SU-DHL-6 (cell line): ENCODE results near the gene ADCY6.

Experiments
- EZH2phosphoT487 ChIP-seq: fragments of 200-600 bp; sonication (generic), shearing (Covaris generic); conservative IDR thresholded peaks from 2 replicates; pipeline ENCODE4 v1.6.1; 2018; ENCODE audit warnings: mild to moderate bottlenecking, antibody characterized with exemption, low read length, moderate library complexity, mixed read lengths
- TF ChIP-seq, protein P1 (sequence below): fragments of 200-600 bp; sonication (generic); IDR thresholded peaks from one replicate; pipeline ENCODE4 v1.5.1; 2017; ENCODE audit warnings: antibody characterized with exemption, mild to moderate bottlenecking, low read length, moderate library complexity; ENCODE audit not compliant: insufficient read depth, poor library complexity, severe bottlenecking

GRCh38 chr12:48736456-48736855 is 52.4 kb downstream of the ADCY6 start:
- TF ChIP-seq EZH2phosphoT487 = no peak
- TF ChIP-seq, protein P1, sequence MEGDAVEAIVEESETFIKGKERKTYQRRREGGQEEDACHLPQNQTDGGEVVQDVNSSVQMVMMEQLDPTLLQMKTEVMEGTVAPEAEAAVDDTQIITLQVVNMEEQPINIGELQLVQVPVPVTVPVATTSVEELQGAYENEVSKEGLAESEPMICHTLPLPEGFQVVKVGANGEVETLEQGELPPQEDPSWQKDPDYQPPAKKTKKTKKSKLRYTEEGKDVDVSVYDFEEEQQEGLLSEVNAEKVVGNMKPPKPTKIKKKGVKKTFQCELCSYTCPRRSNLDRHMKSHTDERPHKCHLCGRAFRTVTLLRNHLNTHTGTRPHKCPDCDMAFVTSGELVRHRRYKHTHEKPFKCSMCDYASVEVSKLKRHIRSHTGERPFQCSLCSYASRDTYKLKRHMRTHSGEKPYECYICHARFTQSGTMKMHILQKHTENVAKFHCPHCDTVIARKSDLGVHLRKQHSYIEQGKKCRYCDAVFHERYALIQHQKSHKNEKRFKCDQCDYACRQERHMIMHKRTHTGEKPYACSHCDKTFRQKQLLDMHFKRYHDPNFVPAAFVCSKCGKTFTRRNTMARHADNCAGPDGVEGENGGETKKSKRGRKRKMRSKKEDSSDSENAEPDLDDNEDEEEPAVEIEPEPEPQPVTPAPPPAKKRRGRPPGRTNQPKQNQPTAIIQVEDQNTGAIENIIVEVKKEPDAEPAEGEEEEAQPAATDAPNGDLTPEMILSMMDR = no peak
